ENCODE results near the gene CSNK2A1.
A peak's percentile ranks its signal among the peaks of the same experiment; 100 is the strongest.
"Not testable (repeated sequence)": the region's sequence is repeated elsewhere in the genome, so short reads cannot be mapped to it uniquely, and the experiment has no call there.

Gene CSNK2A1

DNA sequence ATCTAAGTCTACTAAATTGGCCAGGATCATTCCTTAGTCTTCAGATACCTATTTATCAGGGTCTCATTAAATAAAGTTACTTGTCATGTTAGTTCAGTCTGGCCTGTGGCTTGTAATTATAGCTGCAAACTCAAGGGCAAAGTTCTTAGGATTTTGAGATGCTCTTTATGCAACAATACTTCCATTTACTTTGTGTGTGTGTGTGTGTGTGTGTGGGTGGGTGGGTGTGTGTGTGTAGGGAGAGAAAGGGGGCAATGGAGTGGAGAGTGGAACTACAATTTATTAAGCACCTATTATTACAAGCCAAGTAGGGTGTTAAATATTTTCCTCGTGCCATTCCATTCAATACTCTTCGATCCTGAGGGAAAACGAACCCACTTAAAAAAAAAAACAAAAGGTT lies 63.5 kb downstream of the CSNK2A1 start:
- no peak for DNase-seq

DNA sequence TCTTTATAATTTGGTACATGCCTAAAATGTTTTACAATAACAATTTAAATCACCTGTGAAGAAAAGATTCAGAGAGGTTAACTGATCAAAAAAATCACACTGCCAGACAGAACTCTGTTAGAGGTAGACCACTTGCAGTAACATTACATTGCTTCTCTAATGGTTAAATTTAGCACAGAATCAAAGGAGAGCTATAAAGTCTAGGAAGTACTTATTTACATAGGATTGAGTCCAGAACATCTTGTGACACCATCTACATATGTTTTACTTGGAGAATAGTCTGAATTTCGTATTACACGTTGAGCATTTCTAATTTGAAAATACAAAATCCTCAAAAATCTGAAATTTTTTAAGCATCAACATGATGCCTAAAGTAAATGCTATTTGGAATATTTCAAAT lies 64.1 kb downstream of the CSNK2A1 start:
- DNase-seq: no peak

DNA sequence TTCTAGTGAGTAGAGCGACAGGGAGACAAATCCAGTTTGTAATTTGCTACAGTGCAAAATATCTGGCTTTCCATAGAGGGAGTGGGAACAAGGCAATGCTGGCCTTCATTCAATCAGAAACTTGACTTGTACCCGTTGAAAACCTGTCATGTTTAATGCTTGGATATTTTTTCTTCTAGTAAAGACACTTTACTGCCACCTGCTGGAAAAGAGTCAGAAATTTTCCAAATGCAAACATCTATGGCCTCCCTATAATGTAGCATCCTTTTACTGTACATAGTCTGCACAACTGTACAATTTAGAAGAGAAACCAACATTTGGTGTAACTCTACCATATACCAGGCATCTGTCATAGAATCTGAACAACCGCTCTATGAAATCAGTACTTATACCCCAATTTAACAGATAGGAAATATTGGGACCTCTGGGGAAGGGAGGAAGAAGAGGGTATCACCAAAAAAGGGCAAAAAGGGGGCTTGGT lies 64.6 kb downstream of the CSNK2A1 start:
- DNase-seq: peak; percentile 10 to 17

DNA sequence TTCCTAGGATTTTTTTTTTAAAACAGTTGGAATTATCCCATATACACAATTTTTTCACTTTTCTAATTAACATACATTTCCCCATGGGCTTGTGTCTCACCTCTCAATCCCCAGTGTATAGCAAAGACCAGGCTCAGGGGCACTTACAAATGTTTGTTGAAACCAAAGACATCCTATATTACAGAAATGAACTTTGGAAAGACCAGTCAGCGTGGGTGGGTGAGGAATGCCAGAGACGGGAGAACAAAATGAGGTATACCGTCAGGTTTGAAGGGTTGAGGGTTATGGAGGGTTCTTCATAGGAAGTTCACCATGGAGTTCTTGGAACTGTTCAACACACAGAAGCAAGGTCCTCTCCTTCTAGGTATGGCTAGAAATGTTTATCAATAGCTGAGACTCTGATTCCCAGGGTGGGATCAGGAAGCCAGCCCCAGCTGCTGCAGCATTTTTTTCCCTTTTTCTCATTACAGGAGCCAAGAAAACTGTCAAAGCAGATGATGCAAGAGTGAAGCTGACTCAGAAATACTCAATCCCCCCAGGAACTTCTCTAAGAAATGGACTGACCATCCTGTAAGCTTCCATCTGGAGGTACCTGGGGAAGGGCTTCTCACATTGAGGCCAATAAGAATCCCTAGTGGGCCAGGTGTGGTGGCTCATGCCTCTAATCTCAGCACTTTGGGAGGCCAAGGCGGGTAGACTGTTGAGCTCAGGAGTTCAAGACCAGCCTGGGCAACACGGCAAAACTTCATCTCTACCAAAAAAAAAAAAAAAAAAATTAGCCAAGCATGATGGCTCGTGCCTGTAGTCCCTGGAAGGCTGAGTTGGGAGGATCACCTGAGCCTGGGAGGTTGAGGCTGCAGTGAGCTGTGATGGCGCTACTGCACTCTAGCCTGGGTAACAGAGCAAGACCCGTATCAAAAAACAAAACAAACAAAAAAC lies 65.3 kb downstream of the CSNK2A1 start:
- no peak for DNase-seq

DNA sequence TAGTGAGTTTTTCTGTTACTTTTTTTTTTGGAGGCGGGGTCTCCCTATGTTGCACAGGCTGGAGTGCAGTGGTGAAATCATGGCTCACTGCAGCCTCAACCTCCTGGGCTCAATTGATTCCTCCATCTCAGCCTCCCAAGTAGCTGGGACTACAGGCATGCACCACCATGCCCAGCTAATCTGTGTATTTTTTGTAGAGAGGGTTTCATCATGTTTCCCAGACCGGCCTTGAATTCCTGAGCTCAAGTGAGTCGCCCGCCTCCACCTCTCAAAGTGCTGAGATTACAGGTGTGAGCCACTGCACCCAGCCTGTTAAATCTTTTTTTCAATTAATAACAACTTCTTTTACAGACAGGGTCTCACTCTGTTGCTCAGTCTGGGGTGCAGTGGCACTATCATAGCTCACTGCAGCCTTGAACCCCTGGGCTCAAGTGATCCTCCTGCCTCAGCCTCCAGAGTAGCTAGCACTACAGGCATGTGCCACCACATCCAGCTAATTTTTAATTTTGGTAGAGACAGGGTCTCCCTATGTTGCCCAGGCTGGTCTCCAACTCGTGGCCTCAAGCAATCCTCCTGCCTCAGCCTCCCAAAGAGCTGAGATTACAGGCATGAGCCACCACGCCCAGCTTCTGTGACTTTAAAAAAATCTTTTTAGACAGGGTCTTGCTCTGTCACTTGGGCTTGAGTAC lies 66.9 kb downstream of the CSNK2A1 start:
- not testable (repeated sequence) for DNase-seq

DNA sequence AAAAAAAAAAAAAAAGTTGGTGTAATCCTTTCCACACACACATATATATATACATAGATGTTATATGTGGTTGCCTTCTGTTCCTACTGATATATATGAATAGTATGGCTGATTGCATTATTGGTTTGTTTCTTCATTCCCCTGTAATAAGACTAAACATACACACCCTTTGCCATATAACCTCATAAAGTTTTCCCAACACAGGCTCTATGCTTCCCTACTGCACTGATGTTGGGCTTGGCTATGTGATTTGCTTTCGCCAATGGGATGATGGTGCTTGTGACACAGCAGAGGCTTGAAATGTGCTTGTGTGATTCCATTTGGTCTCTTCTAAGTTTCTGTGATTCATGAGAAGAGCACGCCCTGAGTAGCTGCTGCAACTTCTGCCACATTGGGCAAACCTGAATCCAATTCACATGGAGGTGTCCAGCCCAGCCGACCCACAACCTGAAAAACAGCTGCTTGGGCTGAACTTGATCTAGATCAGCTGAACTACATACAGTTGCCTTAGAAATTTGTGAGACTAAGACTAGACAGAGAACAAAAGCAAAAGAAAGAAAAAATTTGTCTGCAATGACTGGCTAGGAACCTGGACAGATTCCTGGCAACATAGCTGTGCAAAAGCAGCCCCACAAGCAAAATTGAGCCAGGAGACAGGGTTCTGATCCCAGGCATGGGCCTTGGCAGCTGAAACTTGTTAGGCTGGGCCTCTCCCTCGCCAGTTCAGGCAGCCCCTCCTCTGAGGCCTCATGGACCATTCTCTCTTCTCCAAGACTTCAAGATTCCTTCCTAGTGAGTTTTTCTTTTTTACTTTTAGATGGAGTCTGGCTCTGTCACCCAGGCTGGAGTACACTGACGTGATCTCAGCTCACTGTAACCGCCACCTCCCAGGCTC lies 67.9 kb downstream of the CSNK2A1 start:
- no peak for DNase-seq

DNA sequence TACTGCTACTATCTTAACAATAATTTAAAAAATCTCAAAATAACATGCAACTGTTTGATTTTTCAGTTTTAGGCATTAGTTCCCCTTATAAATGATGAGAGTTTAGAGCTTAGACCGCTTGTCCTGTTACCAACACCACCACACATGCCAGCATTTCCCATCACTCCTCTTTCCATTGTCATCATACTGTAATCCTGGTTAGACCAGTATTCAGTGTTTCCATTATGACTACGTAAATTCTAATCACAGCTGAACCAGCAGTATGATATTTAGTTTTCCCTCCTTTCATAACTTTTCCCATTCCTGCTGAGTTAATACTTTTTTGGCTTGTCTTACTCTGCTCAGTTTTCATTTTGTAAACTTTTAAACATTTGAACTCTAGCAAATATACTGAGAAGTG lies 69.0 kb downstream of the CSNK2A1 start:
- no peak for DNase-seq

DNA sequence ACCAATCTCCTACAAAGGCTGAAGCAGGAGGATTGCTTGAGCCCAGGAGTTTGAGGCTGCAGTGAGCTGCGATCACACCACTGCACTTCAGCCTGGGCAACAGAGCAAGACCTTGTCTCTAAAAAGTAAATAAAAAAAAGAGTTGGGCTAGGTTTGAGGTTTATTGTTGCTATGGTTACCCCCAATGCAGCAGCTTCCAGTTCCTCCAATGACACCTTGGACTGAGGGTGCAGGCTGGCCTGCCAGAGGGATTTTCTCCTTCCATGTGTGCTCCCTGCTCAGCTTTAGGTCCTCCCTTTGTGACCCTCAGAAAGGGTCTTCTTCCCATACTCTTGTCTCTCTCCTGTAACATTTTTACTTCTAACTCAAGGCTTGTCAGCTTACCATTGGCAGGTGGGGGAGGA lies 70.7 kb downstream of the CSNK2A1 start:
- DNase-seq: no peak

DNA sequence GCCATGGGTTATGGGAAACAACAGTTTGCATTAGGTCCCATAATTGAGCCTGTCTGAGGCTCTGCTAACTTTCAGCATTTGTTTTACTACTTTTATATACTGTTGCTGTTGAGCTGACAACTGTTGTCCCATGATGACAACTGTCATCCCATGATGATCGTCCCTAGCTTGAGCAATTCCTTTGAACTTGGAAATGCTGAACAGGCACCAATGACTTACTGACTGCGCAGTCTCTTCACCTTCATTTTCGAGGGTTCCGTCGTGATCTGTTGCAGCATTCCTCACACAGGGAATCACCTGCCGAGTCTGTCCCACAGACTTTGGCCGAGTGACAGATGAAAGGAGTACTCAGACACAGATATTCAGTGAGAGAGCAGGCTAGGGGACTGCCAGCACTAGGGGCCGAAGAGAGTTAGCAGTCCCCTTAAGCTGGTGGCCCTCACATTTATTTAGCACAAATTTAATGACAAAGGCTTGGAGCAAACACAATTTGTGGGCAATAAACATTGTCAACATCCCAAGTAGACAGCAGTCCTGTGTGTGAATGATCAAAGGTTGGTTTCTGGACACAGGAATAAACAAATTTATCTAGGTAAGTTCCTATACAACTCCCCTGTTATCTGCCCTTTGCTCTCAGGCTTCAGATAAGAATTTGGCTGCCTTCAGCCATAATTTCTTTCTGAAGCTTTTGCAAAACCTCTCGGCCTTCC lies 71.3 kb downstream of the CSNK2A1 start:
- no peak for DNase-seq

DNA sequence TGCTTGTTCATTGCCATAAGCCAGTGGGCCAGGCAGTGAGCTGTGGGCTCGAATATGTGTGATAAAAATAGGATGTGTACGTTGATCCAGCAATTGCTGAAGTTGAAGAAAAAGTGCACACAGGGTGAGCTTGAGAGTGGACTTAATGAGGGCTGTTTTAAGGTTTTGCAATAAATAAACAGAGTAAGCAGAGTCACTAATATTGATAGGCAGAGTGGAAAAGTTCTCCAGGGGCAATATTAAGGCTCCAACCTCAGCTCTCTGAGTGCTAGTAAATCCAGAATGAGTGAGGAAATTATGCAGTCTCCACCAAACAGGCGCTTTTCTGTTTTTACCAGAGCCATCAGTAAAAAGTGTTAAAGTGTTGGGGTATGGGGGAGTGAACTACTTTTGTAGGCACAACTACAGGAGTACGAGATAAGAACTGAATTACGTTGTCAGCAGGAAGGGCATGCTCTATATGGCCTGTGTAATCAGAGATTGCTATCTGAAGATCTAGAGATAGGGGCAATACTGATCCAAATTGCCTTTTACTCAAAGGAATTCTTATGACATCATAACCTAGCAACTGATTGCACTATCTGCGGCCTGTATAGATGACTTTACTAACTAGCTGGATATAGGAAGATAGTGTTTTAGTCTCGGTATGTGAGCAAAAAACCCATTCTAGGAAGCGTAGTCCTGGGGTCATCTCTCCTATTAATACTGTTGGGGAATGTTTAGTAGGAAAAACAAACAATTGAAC lies 73.7 kb downstream of the CSNK2A1 start:
- no peak for DNase-seq

DNA sequence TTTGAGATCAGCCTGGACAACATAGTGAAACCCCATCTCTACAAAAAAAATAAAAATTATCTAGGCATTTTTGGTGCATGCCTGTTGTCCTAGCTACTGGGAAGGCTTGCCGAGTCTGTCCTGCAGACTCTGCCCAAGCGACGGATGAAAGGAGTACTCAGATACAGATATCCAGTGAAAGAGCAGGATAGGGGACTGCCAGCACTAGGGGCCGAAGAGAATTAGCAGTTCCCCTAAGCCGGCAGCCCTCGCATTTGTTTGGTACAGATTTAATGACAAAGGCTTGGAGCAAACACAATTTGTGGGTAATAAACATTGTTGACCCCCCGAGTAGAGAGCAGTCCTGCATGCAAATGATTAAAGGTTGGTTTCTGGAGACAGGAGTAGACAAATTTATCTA lies 75.8 kb downstream of the CSNK2A1 start:
- no peak for DNase-seq

DNA sequence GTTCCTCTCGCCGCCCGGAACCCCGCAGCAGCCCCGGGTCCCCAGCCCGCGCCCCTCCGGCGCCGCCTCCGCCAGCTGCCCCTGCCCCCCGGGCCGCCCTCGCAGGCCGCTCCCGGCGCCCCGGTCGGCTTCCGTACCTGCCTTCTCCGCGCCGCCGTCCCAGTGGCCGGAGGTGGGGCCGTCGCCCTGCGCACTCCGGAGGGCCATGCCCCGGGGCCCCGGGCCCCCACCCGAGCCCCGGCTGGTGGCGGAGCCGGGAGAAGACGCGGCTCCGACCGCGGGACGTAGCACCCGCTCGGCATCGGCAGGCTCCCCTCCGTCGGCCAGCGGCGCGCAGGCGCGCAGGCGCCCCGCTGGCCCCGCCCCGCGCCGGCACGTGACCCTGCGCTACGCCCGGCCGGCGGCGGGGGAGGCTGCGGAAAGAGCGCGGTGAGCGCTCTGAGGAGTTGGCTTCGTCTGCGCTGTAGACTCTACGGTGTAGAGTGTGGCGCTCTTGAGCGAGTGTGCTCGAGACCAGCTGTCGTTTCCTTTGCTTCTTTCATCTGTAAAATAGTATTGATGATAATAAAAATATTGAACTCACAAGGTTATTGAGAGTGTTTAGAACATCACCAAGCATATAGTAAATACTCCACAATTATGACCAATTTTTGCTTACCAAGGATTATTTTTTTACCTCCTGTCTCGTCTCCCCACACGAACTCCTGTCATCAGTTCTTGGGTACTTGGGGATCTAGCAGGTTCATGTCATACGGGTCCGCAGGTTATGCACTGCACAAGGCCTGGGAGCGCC lies 81.2 kb downstream of the CSNK2A1 start, which contains the start of gene TBC1D20:
Gene TBC1D20, minus strand, starts transcription at position 335 of the 793 bp plus-strand sequence. Its CDS starts 128 bp downstream, at position 207.
- peak; percentile 61 to 86 for DNase-seq

DNA sequence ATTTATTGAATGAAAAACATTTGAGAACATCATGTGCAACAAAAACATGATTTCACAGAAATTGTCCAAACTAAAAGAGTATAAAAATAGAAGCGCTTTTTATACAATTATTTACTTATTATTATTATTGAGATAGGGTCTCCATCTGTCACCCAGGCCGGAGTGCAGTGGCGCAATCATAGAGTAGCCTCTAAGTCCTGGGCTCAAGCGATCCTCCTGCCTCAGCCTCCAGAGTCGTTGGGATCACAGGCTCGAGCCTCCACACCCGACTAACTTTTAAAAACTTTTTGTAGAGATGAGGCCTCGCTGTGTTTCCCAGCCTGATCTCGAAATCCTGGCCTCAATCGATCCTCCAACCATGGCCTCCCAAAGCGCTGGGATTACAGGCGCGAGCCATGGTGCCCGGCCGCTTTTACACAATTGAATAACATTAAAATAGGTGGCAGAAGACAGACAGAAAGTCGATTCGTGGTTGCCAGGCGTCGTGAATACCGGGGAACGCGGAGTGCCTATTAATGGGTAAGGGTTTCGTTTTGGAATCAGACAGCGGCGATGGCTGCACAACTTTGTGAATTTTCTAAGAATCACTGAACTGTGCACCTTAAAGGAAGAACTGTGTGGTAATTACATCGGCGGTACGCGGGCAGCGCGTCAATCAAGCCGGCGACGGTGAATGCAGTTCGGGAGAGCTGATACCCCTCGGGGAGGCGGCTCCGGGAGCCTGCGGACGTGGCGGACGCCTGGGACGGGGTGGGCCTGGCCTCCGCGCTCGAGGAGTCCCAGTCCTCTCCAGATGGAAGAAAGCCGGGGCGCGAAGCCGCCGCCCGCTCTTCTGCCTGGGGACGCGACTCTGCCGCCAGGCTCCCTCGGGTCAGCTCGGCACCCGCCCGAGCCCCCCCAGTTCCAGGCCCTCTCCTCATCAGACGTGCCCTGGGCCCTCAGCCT lies 82.1 kb downstream of the CSNK2A1 start:
- DNase-seq: peak in 1 of 2 experiments; percentile 50

DNA sequence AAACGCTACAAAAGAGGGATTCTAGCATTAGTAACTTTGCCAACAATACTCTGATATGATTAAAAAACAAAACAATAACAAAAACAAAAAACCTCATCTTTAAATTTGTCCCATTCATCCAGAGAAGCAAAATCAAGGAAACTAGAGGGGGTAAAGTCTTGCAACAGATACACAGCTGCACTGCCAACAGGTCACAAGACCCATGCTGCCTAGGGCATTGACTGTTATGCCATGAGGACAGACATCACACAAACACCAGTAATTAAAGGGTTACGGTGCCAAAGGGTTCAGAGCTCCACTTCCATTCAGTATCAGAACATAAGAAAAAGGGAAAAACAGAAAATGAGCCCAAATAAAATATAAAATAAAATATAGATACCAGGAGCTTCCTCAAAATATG lies 82.9 kb downstream of the CSNK2A1 start:
- no peak for DNase-seq

DNA sequence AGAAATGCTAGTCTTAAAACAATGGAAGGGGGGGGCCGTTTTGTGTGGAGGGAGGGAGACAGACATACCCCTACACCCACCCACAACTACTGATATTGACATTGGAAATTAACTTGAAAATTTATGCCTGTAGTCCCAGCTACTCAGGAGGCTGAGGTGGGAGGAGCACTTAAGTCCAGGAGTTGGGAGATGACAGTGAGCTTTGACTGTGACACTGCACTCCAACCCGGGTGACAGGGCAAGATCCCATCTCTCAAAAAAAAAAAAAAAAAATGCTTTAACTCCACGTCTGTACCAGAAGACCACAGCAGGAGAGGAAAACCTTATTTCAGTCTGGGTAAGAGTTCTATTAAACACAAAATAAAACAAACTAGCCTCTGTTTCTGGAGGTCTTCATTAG lies 83.4 kb downstream of the CSNK2A1 start:
- DNase-seq: no peak

DNA sequence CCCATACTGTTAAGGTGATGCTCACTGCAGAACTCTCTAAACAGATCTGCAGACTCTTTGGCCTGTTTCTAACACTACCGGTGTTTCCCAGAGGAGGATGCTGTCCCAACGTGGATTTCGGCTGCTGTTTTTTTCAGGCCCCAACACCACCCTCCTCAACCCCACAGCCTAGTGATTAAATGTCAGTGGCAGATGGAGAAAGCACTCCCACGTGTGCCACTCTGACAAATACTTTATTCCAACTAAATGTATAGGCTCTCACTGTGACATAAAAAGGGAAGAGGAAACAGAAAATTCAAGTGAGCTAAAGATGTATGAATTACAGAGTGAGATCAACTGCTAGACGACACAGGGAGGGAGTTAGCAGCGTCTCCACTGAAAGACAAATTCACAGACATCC lies 84.8 kb downstream of the CSNK2A1 start:
- DNase-seq: no peak

DNA sequence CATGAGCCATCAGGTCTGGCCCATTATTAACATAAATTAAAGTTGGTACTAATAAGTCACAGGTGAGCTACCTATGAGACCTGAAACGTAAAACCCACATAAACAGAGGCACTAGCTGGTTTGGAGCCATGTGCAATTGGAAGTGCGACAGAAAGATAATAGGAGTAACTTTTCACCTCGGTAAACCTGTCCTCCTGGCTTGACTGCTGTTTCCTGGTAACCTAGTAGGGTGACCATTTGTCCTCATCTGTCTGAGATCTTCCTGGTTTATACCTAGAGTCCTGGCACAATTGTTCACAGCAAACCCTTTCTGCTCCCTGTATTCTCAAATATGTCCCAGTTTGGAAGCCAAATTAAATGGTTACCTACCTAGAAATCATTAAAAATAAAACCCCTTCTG lies 88.6 kb downstream of the CSNK2A1 start:
- no peak for DNase-seq

DNA sequence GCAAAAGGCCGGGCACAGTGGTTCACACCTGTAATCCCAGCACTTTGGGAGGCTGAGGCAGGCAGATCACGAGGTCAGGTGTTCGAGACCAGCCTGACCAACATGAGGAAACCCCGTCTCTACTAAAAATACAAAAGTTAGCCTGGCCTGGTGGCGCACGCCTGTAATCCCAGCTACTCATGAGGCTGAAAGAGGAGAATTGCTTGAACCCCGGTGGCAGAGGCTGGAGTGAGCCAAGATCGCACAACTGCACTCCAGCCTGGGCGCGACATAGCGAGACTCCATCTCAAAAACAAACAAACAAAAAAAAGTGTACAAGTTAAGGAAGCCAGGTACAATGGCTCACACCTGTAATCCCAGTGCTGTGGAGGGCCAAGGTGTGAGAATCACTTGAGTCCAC lies 91.6 kb downstream of the CSNK2A1 start:
- DNase-seq: not testable (repeated sequence)

All from NCI-H187 (cell line).